SK-N-SH (cell line): ENCODE data around the gene LMO7. TPM values are rescaled to one million over a fixed set of nuclear protein-coding genes. Genes with fewer than 3 reads are reported as not detected.

Experiments
- CTCF ChIA-PET: fragments of 300-600, 350-600 bp; formaldehyde crosslinking; extraction: SDS; loops from one replicate; lab custom pipeline; 2021; lab: Yijun Ruan, JAX
- POLR2A ChIA-PET: fragments of 350-600 bp; sonication (Branson Sonifier 250); formaldehyde crosslinking; extraction: SDS; loops from one replicate; lab custom pipeline; 2020; ENCODE audit warnings: antibody characterized with exemption, inconsistent platforms; lab: Yijun Ruan, JAX
- DNase-seq: peaks from one replicate; pipeline ENCODE4 v3.0.0; 2012
- H2AFZ ChIP-seq: fragments of 200-600 bp; sonication (generic); 2 replicates; pipeline ENCODE4 v1.8.1; 2016; ENCODE audit warnings: antibody characterized with exemption, mild to moderate bottlenecking, low read depth
- H3F3A ChIP-seq: fragments of 200-600 bp; sonication (generic); replicated peaks from 2 replicates; pipeline ENCODE3; 2016; ENCODE audit warnings: antibody characterized with exemption, mild to moderate bottlenecking; ENCODE audit not compliant: insufficient read depth
- H3K27ac ChIP-seq, 2 experiments: fragments of 200-500 bp in 1 of 2; fragments of 200-600 bp in 1 of 2; sonication (Bioruptor generic) in 1 of 2; sonication (generic), shearing (Covaris generic) in 1 of 2; 2 replicates each; pipeline versions ENCODE4 v1.5.1 to v1.6.1; 2014 to 2016; ENCODE audit warnings: low read depth in 2 of 2, inconsistent platforms in 1 of 2, low read length in 1 of 2, mild to moderate bottlenecking in 1 of 2, mixed read lengths in 1 of 2
- H3K27me3 ChIP-seq: fragments of 200-600 bp; sonication (generic), shearing (Covaris generic); 2 replicates; pipeline ENCODE4 v1.6.1; 2016; ENCODE audit warnings: mixed run types; ENCODE audit not compliant: insufficient read depth
- H3K36me3 ChIP-seq, 2 experiments: fragments of 200-500 bp in 1 of 2; fragments of 200-600 bp in 1 of 2; sonication (Bioruptor generic) in 1 of 2; sonication (generic) in 1 of 2; replicated peaks in 1 of 2; 2 replicates each; pipeline versions ENCODE3 to v1.5.1; 2014 to 2016; ENCODE audit warnings: low read length in 1 of 2, mild to moderate bottlenecking in 1 of 2; ENCODE audit not compliant: insufficient read depth in 2 of 2, control insufficient read depth in 1 of 2
- H3K4me1 ChIP-seq, 2 experiments: fragments of 200-500 bp in 1 of 2; fragments of 200-600 bp in 1 of 2; sonication (Bioruptor generic) in 1 of 2; sonication (generic), shearing (Covaris generic) in 1 of 2; 2 replicates each; pipeline versions ENCODE4 v1.5.1 to v1.6.1; 2014 to 2016; ENCODE audit warnings: low read depth in 1 of 2, low read length in 1 of 2, mixed run types in 1 of 2; ENCODE audit not compliant: insufficient read depth in 2 of 2, control insufficient read depth in 1 of 2
- H3K4me2 ChIP-seq: fragments of 200-600 bp; sonication (generic), shearing (Covaris generic); 2 replicates; pipeline ENCODE4 v1.6.1; 2017; ENCODE audit warnings: mixed run types
- H3K4me3 ChIP-seq, 2 experiments: fragments of 200-500 bp in 1 of 2; fragments of 200-600 bp in 1 of 2; sonication (Bioruptor generic) in 1 of 2; sonication (generic), shearing (Covaris generic) in 1 of 2; 2 replicates each; pipeline versions ENCODE4 v1.5.1 to v1.8.1; 2014 to 2016; ENCODE audit warnings: low read depth in 2 of 2, inconsistent platforms in 1 of 2, low read length in 1 of 2, mild to moderate bottlenecking in 1 of 2, mixed read lengths in 1 of 2, moderate library complexity in 1 of 2
- H3K79me2 ChIP-seq: fragments of 200-600 bp; sonication (generic); 2 replicates; pipeline ENCODE4 v1.8.1; 2017; ENCODE audit warnings: mild to moderate bottlenecking; ENCODE audit not compliant: insufficient read depth
- H3K9ac ChIP-seq: fragments of 200-600 bp; sonication (generic); 2 replicates; pipeline ENCODE4 v1.6.1; 2017; ENCODE audit warnings: mixed run types
- H3K9me2 ChIP-seq: fragments of 200-600 bp; sonication (generic); 2 replicates; pipeline ENCODE4 v1.6.1; 2017; ENCODE audit warnings: mixed run types
- H3K9me3 ChIP-seq: fragments of 200-600 bp; sonication (generic); 2 replicates; pipeline ENCODE4 v1.6.1; 2017; ENCODE audit warnings: mixed run types, mild to moderate bottlenecking, moderate library complexity
- H4K20me1 ChIP-seq: fragments of 200-600 bp; sonication (generic); 2 replicates; pipeline ENCODE4 v1.6.1; 2017; ENCODE audit warnings: mild to moderate bottlenecking, mixed run types; ENCODE audit not compliant: insufficient read depth
- EP300 ChIP-seq, 2 experiments: IDR thresholded peaks; 2 replicates each; pipeline versions ENCODE4 v1.4.0 to v1.6.1; 2012; ENCODE audit warnings: borderline replicate concordance in 1 of 2, low read depth in 1 of 2, low read length in 1 of 2
- EZH2phosphoT487 ChIP-seq: fragments of 200-600 bp; sonication (generic); IDR thresholded peaks from 2 replicates; pipeline ENCODE4 v1.6.1; 2017; ENCODE audit warnings: low read depth, mixed run types, mild to moderate bottlenecking, antibody characterized with exemption, moderate library complexity, borderline replicate concordance
- FOSL2 ChIP-seq: IDR thresholded peaks from 2 replicates; pipeline ENCODE4 v1.4.0; 2012; ENCODE audit warnings: low read depth, mild to moderate bottlenecking, moderate library complexity, borderline replicate concordance
- FOXM1 ChIP-seq: IDR thresholded peaks from 2 replicates; pipeline ENCODE4 v1.4.0; 2012; ENCODE audit warnings: low read depth, mild to moderate bottlenecking
- POLR2AphosphoS5 ChIP-seq: IDR thresholded peaks from 2 replicates; pipeline ENCODE4 v1.6.1; 2012; ENCODE audit warnings: low read depth, low read length
- RAD21 ChIP-seq: IDR thresholded peaks from 2 replicates; pipeline ENCODE4 v1.6.1; 2012; ENCODE audit warnings: mild to moderate bottlenecking, low read length
- SMC3 ChIP-seq: IDR thresholded peaks from 2 replicates; pipeline ENCODE4 v1.6.1; 2012; ENCODE audit warnings: low read depth, low read length, improper control_type of control experiment
- TEAD4 ChIP-seq: IDR thresholded peaks from 2 replicates; pipeline ENCODE4 v1.4.0; 2012; ENCODE audit warnings: mild to moderate bottlenecking, borderline replicate concordance; ENCODE audit not compliant: insufficient read depth
- YY1 ChIP-seq: IDR thresholded peaks from 2 replicates; pipeline ENCODE4 v1.4.0; 2012; ENCODE audit warnings: low read depth, mild to moderate bottlenecking
- WGBS: methylation state at CpG from one replicate; pipeline ENCODE4 v1.1.6; 2017; ENCODE audit warnings: low lambda C conversion rate; 5-methylcytosine and 5-hydroxymethylcytosine counted together
- polyA plus RNA-seq, 3 experiments: library from polyadenylated mRNA; depleted of rRNA; stranded (reverse); fragments of >200 nt; gene quantifications; 2 replicates each; pipeline ENCODE4 v1.2.3, GENCODE V29; 2012
- TF ChIP-seq, protein P1 (sequence below): fragments of 200-600 bp; sonication (generic); IDR thresholded peaks from 2 replicates; pipeline ENCODE4 v1.6.1; 2017; ENCODE audit warnings: antibody characterized with exemption, mild to moderate bottlenecking, moderate library complexity
- TF ChIP-seq, protein P2 (sequence below): IDR thresholded peaks from 2 replicates; pipeline ENCODE4 v1.4.0; 2012; ENCODE audit warnings: low read depth, borderline replicate concordance

LMO7 gene
- polyA plus RNA-seq, 1 of the 3 experiments (the other 2 are of a cell fraction): 83.6 TPM

DNA sequence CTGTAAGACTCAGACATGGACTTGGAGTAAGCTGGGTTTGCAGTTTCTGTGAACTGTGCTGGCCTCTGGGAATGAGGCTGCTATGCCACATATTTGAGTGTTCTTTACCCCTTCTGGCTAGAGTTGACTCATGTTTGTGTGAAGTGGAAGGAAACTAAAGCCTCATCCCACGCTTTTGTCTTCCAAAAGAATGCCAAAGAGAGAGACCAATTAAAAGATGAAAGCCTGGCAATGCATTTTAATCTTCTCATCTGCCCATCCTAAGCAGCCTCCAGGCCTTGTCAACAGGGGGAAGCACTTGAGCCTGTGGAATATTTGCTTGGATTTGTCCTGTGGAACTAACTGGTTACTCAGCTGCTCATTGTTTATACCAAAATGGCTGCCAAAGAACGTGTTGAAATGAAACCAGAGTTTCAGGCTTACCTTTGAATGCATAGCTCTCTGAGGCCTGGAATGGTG is 49.1 kb downstream of the LMO7 start:
- H3K9ac ChIP-seq: no peak overlapping the region
- peaks cover 0 to 13% of the 10 kb centered on the region in 2 experiments; a peak in 1 of 4 replicates for H3K4me1 ChIP-seq
- H3K9me3 ChIP-seq: no peaks in the 10 kb centered on the region
- peak overlapping the region; percentile 7; the same call in 1 of the 2 replicates for H3K4me2 ChIP-seq
- no peaks in the 10 kb centered on the region for H3K9me2 ChIP-seq
- H4K20me1 ChIP-seq: peaks cover 98% of the 10 kb centered on the region
- 85% methylated on average over 2 of the region's 2 CpGs for WGBS
- peaks cover 31% of the 10 kb centered on the region for H3F3A ChIP-seq
- peaks cover 100% of the 10 kb centered on the region for H3K79me2 ChIP-seq
- H3K27me3 ChIP-seq: no peaks in the 10 kb centered on the region
- no peak overlapping the region for H3K4me3 ChIP-seq
- CTCF ChIA-PET: interaction anchor here (1.7 to 2.3 kb wide), 3 partner anchors 10 to 184 kb away, joined by 4 to 23 read pairs (median 9); no protein-coding TSS in a partner anchor
- DNase-seq: no peak
- peak; percentile 41; the same call in 1 of the 2 replicates for TF ChIP-seq FOSL2
- TF ChIP-seq FOXM1: no peak
- peak; percentile 39; the same call in 1 of the 2 replicates for TF ChIP-seq YY1
- TF ChIP-seq TEAD4: 0 out of 2 replicates have a peak, but pooled peaks have one; percentile 37
- TF ChIP-seq SMC3: no peak
- 0 out of 2 replicates have a peak, but pooled peaks have one; percentile 37 for TF ChIP-seq POLR2AphosphoS5
- TF ChIP-seq, protein P1, sequence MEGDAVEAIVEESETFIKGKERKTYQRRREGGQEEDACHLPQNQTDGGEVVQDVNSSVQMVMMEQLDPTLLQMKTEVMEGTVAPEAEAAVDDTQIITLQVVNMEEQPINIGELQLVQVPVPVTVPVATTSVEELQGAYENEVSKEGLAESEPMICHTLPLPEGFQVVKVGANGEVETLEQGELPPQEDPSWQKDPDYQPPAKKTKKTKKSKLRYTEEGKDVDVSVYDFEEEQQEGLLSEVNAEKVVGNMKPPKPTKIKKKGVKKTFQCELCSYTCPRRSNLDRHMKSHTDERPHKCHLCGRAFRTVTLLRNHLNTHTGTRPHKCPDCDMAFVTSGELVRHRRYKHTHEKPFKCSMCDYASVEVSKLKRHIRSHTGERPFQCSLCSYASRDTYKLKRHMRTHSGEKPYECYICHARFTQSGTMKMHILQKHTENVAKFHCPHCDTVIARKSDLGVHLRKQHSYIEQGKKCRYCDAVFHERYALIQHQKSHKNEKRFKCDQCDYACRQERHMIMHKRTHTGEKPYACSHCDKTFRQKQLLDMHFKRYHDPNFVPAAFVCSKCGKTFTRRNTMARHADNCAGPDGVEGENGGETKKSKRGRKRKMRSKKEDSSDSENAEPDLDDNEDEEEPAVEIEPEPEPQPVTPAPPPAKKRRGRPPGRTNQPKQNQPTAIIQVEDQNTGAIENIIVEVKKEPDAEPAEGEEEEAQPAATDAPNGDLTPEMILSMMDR: peak; percentile 42; the same call in 1 of the 2 replicates
- H3K27ac ChIP-seq: peak overlapping the region; percentile 13 to 82; a peak in 2 of 4 replicates
- POLR2A ChIA-PET: no interaction called here
- H3K36me3 ChIP-seq: peaks cover 2 to 24% of the 10 kb centered on the region in 2 experiments
- no peak overlapping the region for H2AFZ ChIP-seq

DNA sequence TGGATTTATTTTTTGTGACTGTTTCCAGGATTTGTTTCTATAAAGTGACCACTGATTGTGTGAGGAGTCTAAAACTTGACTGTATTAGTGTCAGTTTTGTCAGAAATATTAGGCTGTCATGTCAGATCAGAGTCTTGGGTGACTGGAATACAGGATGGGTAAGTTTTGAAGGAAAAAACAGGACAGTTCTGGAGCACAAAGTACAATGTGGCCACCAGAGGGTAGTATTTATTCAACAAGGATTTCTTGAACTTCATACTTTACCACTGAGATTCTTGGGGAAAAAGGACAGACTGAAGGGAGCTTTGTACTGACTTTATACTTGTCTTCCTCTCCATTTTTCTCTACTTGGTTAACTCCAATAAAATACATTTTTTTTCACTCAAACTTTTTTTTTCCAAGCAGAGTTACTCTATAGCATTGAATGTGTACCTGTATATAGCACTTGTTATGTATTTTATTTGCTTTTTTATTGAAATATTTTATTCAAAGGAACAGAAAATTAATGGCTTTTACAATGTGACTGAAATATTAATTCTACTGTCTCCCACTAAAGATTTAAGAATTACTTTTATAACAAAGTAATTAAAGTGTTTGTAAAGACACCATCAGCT is 51.1 kb downstream of the LMO7 start:
- POLR2A ChIA-PET: no interaction called here
- peaks cover 0 to 13% of the 10 kb centered on the region in 2 experiments; a peak in 1 of 4 replicates for H3K4me1 ChIP-seq

More for the DNA sequence above, 51.1 kb downstream of the LMO7 start:
- no peak overlapping the region for H3K9ac ChIP-seq
- H3K36me3 ChIP-seq: peaks cover 2 to 20% of the 10 kb centered on the region in 2 experiments
- H3K27me3 ChIP-seq: no peaks in the 10 kb centered on the region
- peaks cover 99% of the 10 kb centered on the region for H4K20me1 ChIP-seq
- H3K9me2 ChIP-seq: no peaks in the 10 kb centered on the region
- no peak overlapping the region for H2AFZ ChIP-seq
- no peak for TF ChIP-seq EZH2phosphoT487
- peak; percentile 65 for TF ChIP-seq RAD21
- TF ChIP-seq, protein P2, sequence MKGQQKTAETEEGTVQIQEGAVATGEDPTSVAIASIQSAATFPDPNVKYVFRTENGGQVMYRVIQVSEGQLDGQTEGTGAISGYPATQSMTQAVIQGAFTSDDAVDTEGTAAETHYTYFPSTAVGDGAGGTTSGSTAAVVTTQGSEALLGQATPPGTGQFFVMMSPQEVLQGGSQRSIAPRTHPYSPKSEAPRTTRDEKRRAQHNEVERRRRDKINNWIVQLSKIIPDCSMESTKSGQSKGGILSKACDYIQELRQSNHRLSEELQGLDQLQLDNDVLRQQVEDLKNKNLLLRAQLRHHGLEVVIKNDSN: no peak
- TF ChIP-seq, protein P1: peak; percentile 72
- TF ChIP-seq YY1: no peak
- no peak for TF ChIP-seq EP300 (IDR thresholded peaks at IDR 0.05; ENCODE audit: borderline replicate concordance in 1 of 2, low read depth in 1 of 2, low read length in 1 of 2)
- peak; percentile 33; the same call in 1 of the 2 replicates for TF ChIP-seq SMC3
- peak; percentile 10 for DNase-seq
- H3K27ac ChIP-seq: peak overlapping the region in 1 of 2 experiments; percentile 0; a peak in 1 of 4 replicates
- H3K4me3 ChIP-seq: no peak overlapping the region
- H3F3A ChIP-seq: peaks cover 24% of the 10 kb centered on the region
- CTCF ChIA-PET: interaction anchor here (0.6 to 3.7 kb wide), 21 partner anchors 9 to 1361 kb away, joined by 3 to 16 read pairs (median 4); no protein-coding TSS in a partner anchor
- no peak overlapping the region for H3K4me2 ChIP-seq
- no peaks in the 10 kb centered on the region for H3K9me3 ChIP-seq
- peaks cover 100% of the 10 kb centered on the region for H3K79me2 ChIP-seq
